ENCODE data around the gene OR6C2. TPM values are rescaled to one million over a fixed set of nuclear protein-coding genes. Genes with fewer than 3 reads are reported as not detected.

Gene OR6C2
- total RNA-seq, 2 experiments from 2014 or later = not detected

DNA sequence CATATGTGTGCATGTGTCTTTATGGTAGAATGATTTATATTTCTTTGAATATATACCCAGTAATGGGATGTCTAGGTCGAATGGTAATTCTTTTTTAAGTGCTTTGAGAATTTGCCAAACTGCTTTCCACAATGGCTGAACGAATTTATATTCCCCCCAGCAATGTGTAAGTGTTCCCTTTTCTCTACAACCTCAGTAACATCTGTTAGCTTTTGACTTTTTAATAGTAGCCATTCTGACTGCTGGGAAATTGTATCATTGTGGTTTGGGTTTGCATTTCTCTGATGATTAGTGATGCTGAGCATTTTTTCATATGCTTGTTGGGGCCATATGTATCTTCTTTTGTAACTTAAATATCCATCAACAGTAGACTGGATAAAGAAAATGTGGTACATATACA, 57.7 kb downstream of the OR6C2 start:
- no peaks in the 10 kb centered on the region for H4K20me1 ChIP-seq (ENCODE audit: insufficient read depth, low read length)
- H3K4me3 ChIP-seq (ENCODE audit: low read depth, low read length, poor library complexity, severe bottlenecking) = no peak overlapping the region
- H3K9me2 ChIP-seq (ENCODE audit: insufficient read depth, low read length) = no peaks in the 10 kb centered on the region
- no peaks in the 10 kb centered on the region for H3K36me3 ChIP-seq (ENCODE audit: insufficient read depth, low read length)
- H3K79me2 ChIP-seq (ENCODE audit: insufficient read depth, low read depth, low read length) = no peaks in the 10 kb centered on the region
- H3K27ac ChIP-seq (ENCODE audit: low read depth, low read length, poor library complexity, severe bottlenecking) = no peak overlapping the region
- no peak for DNase-seq (ENCODE audit: low spot score)
- ChIA-PET POLR2A (interaction anchor here (0.9 kb wide), 1 partner anchor 34 kb away, joined by 3 read pairs; no protein-coding TSS in a partner anchor), CTCF (ENCODE audit: unreplicated experiment) (no interaction called here)
- no TSS peak for BruUV-seq (replicated peaks)
- H2AFZ ChIP-seq (ENCODE audit: low read length) = no peak overlapping the region
- intact Hi-C loops (cut with micrococcal nuclease; ENCODE audit: unreplicated experiment) = no loop called here
- no peaks in the 10 kb centered on the region for H3K9me3 ChIP-seq (ENCODE audit: low read length)
- TF ChIP-seq, protein P1, sequence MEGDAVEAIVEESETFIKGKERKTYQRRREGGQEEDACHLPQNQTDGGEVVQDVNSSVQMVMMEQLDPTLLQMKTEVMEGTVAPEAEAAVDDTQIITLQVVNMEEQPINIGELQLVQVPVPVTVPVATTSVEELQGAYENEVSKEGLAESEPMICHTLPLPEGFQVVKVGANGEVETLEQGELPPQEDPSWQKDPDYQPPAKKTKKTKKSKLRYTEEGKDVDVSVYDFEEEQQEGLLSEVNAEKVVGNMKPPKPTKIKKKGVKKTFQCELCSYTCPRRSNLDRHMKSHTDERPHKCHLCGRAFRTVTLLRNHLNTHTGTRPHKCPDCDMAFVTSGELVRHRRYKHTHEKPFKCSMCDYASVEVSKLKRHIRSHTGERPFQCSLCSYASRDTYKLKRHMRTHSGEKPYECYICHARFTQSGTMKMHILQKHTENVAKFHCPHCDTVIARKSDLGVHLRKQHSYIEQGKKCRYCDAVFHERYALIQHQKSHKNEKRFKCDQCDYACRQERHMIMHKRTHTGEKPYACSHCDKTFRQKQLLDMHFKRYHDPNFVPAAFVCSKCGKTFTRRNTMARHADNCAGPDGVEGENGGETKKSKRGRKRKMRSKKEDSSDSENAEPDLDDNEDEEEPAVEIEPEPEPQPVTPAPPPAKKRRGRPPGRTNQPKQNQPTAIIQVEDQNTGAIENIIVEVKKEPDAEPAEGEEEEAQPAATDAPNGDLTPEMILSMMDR (conservative IDR thresholded peaks at IDR 0.05; ENCODE audit: low read length) = no peak
- no peak for TF ChIP-seq EZH2phosphoT487 (IDR thresholded peaks at IDR 0.05; ENCODE audit: borderline replicate concordance, low read depth, low read length)
- no peak overlapping the region for H3K4me2 ChIP-seq (ENCODE audit: low read length)
- no peaks in the 10 kb centered on the region for H3K4me1 ChIP-seq (ENCODE audit: insufficient read depth, low read length, poor library complexity, severe bottlenecking)

Other genes starting within 250 kb of the OR6C2 start
- not detected in 2 replicates for gene OR10A7, start 223.1 kb upstream of the OR6C2 start, total RNA-seq (2014; rRNA removed; shearing (Covaris generic))
- gene OR10A7, start 223.1 kb upstream of the OR6C2 start, total RNA-seq (2022) = not detected in 2 replicates
- gene OR6C74, start 199.5 kb upstream of the OR6C2 start, total RNA-seq (2014; rRNA removed; shearing (Covaris generic)) = not detected in 2 replicates
- gene OR6C74, start 199.5 kb upstream of the OR6C2 start, total RNA-seq (2022) = not detected in 2 replicates
- not detected in 2 replicates for gene OR6C6, start 147.5 kb upstream of the OR6C2 start, total RNA-seq (2014; rRNA removed; shearing (Covaris generic))
- not detected in 2 replicates for gene OR6C6, start 147.5 kb upstream of the OR6C2 start, total RNA-seq (2022)
- not detected in 2 replicates for gene OR6C1, start 129.7 kb upstream of the OR6C2 start, total RNA-seq (2014; rRNA removed; shearing (Covaris generic))
- gene OR6C1, start 129.7 kb upstream of the OR6C2 start, total RNA-seq (2022) = not detected in 2 replicates
- gene OR6C3, start 113.3 kb upstream of the OR6C2 start, total RNA-seq (2014; rRNA removed; shearing (Covaris generic)) = not detected in 2 replicates
- not detected in 2 replicates for gene OR6C3, start 113.3 kb upstream of the OR6C2 start, total RNA-seq (2022)
- not detected in 2 replicates for gene OR6C75, start 81.1 kb upstream of the OR6C2 start, total RNA-seq (2014; rRNA removed; shearing (Covaris generic))
- not detected in 2 replicates for gene OR6C75, start 81.1 kb upstream of the OR6C2 start, total RNA-seq (2022)
- not detected in 2 replicates for gene OR6C65, start 43.5 kb upstream of the OR6C2 start, total RNA-seq (2014; rRNA removed; shearing (Covaris generic))
- not detected in 2 replicates for gene OR6C65, start 43.5 kb upstream of the OR6C2 start, total RNA-seq (2022)
- not detected in 2 replicates for gene OR6C76, start 17.8 kb upstream of the OR6C2 start, total RNA-seq (2014; rRNA removed; shearing (Covaris generic))
- gene OR6C76, start 17.8 kb upstream of the OR6C2 start, total RNA-seq (2022) = not detected in 2 replicates
- gene OR6C70, start 26.1 kb downstream of the OR6C2 start, total RNA-seq (2014; rRNA removed; shearing (Covaris generic)) = 0.90 TPM in 1 of 2 replicates, not detected in the other
- gene OR6C70, start 26.1 kb downstream of the OR6C2 start, total RNA-seq (2022) = not detected in 2 replicates
- gene OR6C68, start 48.3 kb downstream of the OR6C2 start, total RNA-seq (2014; rRNA removed; shearing (Covaris generic)) = not detected in 2 replicates
- gene OR6C68, start 48.3 kb downstream of the OR6C2 start, total RNA-seq (2022) = not detected in 2 replicates
- not detected in 2 replicates for gene OR6C4, start 105.5 kb downstream of the OR6C2 start, total RNA-seq (2014; rRNA removed; shearing (Covaris generic))
- gene OR6C4, start 105.5 kb downstream of the OR6C2 start, total RNA-seq (2022) = not detected in 2 replicates
- not detected in 2 replicates for gene OR2AP1, start 128.4 kb downstream of the OR6C2 start, total RNA-seq (2014; rRNA removed; shearing (Covaris generic))
- not detected in 2 replicates for gene OR2AP1, start 128.4 kb downstream of the OR6C2 start, total RNA-seq (2022)
- gene OR10P1, start 192.8 kb downstream of the OR6C2 start, total RNA-seq (2014; rRNA removed; shearing (Covaris generic)) = not detected in 2 replicates
- not detected in 2 replicates for gene OR10P1, start 192.8 kb downstream of the OR6C2 start, total RNA-seq (2022)

Measured in OCI-LY7 (cell line).